Stimulated activated CD8-positive, alpha-beta memory T cell treated with anti-CD3 and anti-CD28 coated beads, Interleukin-15, amount 100 ng/mL, for 4 hours (primary cell): ENCODE results near the gene RAB1B.

Source experiments
- DNase-seq, 2 donors: peaks; one replicate each; pipeline ENCODE4 v3.0.0-alpha.2; 2020; ENCODE audit warnings: low read depth in 2 of 2

Gene RAB1B

DNA sequence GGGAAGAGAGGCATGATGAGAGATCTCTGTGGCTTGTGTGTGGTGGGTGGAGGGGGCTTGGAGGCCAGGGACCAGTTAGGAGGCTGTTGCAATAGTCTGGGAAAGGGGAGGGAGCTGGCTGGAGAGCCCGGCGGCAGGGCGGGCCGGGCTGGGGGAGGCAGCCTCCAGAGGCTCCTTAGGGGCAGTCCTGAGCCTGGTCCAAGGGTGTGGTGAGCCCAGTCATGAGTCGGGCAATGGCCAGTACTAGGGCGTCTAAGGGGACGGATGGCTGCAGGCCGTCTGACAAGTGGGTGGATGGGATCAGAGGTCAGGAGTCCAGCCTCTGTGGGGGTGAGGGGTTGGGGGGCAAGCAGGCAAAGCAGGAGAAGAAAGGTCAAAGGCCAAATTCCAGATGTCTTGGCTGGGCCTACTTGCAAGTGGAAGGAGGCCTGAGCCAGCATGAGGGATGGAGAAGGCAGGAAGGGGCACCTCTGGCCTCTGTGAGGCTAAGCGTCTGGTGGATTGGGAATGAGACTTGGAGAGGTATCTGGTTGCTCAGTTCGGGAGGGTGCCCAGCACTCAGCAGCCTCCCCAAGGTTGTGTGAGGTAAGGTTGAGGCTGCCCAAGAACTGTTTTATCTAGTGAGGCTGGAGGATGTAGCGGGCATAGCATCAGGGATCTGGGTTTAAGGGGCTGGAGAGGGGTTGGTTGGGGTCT, 54.4 kb downstream of the RAB1B start:
- DNase-seq = no peak

GRCh38 chr11:66323684-66324083, 55.2 kb downstream of the RAB1B start:
- DNase-seq = no peak

DNA sequence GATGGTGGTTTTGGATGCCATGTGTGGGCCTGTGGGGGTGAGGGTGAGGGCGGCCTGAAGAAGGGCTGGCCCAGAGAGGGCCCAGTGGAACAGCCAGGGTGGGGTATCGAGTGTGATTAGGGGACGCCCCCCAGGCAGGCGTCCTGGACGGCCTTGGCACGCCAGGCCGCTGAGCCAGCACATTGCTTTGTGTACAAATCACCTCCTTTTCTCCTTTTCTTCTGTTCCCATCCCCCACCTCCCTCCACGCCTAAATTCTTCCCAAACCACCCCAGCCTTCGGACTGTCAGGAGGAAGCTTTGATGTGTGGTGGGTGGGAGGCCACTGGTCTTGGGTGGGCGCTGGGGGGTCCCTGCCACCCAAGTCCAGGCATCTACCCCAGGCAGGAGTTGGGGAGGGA, 56.2 kb downstream of the RAB1B start:
- no peak for DNase-seq

GRCh38 chr11:66325263-66325671, 56.8 kb downstream of the RAB1B start:
- no peak for DNase-seq

GRCh38 chr11:66326261-66327111, 58.0 kb downstream of the RAB1B start:
- no peak for DNase-seq
